Measurements from ENCODE around the gene CLRN2. TPM values are rescaled to one million over a fixed set of nuclear protein-coding genes. Genes with fewer than 3 reads are reported as not detected.

Gene CLRN2
- total RNA-seq, 1 experiment from 2014 or later: not detected

DNA sequence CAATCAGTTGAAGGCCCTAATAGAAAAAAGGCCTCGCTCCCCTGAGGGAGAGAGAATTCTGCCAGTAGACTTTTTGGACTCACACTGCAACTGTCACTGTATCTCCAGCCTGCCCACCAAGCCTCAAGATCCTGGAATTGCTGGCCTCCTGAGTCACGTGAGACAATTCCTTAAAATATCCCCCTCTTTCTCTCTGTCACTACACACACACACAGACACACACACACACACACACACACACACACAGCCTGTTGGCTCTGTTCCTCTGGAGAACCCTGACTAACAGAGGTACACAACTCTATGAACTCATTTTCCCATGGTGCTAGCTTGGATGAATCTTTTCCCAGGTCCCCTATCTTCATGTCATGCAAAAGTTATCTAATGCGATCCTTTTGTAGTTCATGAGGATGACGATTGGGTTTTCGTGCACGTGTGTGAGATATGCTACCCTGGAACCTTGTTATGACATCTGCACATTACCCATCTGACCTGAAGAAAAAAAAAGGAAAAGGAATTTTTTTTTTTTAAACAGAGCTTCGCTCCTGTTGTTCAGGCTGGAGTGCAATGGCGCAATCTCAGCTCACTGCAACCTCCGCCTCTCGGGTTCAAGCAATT is 13.7 kb downstream of the CLRN2 start (continued):
- TF ChIP-seq, protein P1, sequence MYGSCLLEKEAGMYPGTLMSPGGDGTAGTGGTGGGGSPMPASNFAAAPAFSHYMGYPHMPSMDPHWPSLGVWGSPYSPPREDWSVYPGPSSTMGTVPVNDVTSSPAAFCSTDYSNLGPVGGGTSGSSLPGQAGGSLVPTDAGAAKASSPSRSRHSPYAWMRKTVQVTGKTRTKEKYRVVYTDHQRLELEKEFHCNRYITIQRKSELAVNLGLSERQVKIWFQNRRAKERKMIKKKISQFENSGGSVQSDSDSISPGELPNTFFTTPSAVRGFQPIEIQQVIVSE (CRISPR knock-in tag; IDR thresholded peaks at IDR 0.05; ENCODE audit: borderline replicate concordance): no peak
- TF ChIP-seq TP53 (CRISPR knock-in tag; IDR thresholded peaks at IDR 0.05) (no peak), GTF2I (CRISPR knock-in tag; conservative IDR thresholded peaks at IDR 0.05) (no peak), SMAD3 (CRISPR knock-in tag; IDR thresholded peaks at IDR 0.05; ENCODE audit: borderline replicate concordance) (no peak), NFYB (CRISPR knock-in tag; conservative IDR thresholded peaks at IDR 0.05; ENCODE audit: low read depth) (no peak)
- TF ChIP-seq, protein P2, sequence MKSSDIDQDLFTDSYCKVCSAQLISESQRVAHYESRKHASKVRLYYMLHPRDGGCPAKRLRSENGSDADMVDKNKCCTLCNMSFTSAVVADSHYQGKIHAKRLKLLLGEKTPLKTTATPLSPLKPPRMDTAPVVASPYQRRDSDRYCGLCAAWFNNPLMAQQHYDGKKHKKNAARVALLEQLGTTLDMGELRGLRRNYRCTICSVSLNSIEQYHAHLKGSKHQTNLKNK (CRISPR knock-in tag; IDR thresholded peaks at IDR 0.05): no peak
- TF ChIP-seq, protein P3, sequence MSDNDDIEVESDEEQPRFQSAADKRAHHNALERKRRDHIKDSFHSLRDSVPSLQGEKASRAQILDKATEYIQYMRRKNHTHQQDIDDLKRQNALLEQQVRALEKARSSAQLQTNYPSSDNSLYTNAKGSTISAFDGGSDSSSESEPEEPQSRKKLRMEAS (CRISPR knock-in tag; IDR thresholded peaks at IDR 0.05): no peak
- TF ChIP-seq, protein P4, sequence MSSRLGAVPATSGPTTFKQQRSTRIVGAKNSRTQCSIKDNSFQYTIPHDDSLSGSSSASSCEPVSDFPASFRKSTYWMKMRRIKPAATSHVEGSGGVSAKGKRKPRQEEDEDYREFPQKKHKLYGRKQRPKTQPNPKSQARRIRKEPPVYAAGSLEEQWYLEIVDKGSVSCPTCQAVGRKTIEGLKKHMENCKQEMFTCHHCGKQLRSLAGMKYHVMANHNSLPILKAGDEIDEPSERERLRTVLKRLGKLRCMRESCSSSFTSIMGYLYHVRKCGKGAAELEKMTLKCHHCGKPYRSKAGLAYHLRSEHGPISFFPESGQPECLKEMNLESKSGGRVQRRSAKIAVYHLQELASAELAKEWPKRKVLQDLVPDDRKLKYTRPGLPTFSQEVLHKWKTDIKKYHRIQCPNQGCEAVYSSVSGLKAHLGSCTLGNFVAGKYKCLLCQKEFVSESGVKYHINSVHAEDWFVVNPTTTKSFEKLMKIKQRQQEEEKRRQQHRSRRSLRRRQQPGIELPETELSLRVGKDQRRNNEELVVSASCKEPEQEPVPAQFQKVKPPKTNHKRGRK (CRISPR knock-in tag; IDR thresholded peaks at IDR 0.05; ENCODE audit: borderline replicate concordance): no peak

DNA sequence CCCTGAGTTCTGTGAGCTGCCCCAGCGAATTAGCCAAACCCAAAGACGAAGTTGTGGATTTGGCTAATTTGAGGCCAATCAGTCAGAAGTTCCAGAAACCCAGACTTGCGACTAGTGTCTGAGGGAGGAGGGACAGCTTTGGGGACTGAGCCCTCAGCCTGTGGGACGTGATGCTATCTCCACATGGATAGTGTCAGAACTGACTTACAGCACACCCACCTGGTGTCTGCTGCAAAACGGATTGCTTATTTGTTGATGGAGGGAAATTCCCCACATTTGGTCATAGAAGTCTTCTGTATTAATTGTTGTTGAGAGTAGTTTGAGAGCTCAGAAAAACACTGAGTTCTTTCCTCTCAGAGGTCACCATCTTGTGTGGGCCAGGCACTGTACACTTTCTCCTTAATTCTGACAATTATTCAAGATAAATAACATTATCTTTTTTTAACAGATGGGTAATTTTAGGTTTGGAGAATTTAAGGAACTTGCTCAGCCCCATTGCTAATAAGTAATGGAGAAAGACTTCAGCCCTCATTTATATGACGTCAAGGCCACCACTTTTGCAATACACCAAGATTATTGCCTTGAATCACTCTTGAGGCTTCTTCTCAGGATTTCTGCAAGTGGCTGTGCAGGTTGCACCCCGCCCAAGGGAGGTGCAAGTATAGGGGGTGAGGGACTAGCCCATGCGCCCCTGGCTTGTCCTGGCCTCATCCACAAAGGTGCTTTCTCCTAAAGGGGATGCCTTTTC is 16.7 kb downstream of the CLRN2 start:
- peaks cover 11% of the 10 kb centered on the region for H3K9me3 Mint-ChIP-seq
- no peaks in the 10 kb centered on the region for H3K36me3 Mint-ChIP-seq
- POLR2A ChIA-PET: no interaction called here
- no peak overlapping the region for H3K27ac Mint-ChIP-seq
- DNase-seq (ENCODE audit: low spot score) (no peak), ATAC-seq (no peak)
- H3K4me1 Mint-ChIP-seq: no peaks in the 10 kb centered on the region
- H3K27me3 Mint-ChIP-seq (ENCODE audit: low read depth): no peaks in the 10 kb centered on the region; the same call in 1 of the 2 replicates
- no peak overlapping the region for H3K4me3 Mint-ChIP-seq
- TF ChIP-seq, protein P3 (CRISPR knock-in tag; IDR thresholded peaks at IDR 0.05): no peak
- no peak for TF ChIP-seq ELF4 (CRISPR knock-in tag; IDR thresholded peaks at IDR 0.05; ENCODE audit: low read depth)
- TF ChIP-seq ZNF396 (CRISPR knock-in tag; IDR thresholded peaks at IDR 0.05; ENCODE audit: borderline replicate concordance): no peak
- TF ChIP-seq ZNF121 (CRISPR knock-in tag; IDR thresholded peaks at IDR 0.05): no peak
- TF ChIP-seq, protein P5, sequence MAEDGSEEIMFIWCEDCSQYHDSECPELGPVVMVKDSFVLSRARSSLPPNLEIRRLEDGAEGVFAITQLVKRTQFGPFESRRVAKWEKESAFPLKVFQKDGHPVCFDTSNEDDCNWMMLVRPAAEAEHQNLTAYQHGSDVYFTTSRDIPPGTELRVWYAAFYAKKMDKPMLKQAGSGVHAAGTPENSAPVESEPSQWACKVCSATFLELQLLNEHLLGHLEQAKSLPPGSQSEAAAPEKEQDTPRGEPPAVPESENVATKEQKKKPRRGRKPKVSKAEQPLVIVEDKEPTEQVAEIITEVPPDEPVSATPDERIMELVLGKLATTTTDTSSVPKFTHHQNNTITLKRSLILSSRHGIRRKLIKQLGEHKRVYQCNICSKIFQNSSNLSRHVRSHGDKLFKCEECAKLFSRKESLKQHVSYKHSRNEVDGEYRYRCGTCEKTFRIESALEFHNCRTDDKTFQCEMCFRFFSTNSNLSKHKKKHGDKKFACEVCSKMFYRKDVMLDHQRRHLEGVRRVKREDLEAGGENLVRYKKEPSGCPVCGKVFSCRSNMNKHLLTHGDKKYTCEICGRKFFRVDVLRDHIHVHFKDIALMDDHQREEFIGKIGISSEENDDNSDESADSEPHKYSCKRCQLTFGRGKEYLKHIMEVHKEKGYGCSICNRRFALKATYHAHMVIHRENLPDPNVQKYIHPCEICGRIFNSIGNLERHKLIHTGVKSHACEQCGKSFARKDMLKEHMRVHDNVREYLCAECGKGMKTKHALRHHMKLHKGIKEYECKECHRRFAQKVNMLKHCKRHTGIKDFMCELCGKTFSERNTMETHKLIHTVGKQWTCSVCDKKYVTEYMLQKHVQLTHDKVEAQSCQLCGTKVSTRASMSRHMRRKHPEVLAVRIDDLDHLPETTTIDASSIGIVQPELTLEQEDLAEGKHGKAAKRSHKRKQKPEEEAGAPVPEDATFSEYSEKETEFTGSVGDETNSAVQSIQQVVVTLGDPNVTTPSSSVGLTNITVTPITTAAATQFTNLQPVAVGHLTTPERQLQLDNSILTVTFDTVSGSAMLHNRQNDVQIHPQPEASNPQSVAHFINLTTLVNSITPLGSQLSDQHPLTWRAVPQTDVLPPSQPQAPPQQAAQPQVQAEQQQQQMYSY (CRISPR knock-in tag; IDR thresholded peaks at IDR 0.05): no peak
- TF ChIP-seq KAT7 (CRISPR knock-in tag; IDR thresholded peaks at IDR 0.05; ENCODE audit: borderline replicate concordance): no peak
- TF ChIP-seq, protein P6, sequence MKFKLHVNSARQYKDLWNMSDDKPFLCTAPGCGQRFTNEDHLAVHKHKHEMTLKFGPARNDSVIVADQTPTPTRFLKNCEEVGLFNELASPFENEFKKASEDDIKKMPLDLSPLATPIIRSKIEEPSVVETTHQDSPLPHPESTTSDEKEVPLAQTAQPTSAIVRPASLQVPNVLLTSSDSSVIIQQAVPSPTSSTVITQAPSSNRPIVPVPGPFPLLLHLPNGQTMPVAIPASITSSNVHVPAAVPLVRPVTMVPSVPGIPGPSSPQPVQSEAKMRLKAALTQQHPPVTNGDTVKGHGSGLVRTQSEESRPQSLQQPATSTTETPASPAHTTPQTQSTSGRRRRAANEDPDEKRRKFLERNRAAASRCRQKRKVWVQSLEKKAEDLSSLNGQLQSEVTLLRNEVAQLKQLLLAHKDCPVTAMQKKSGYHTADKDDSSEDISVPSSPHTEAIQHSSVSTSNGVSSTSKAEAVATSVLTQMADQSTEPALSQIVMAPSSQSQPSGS (CRISPR knock-in tag; IDR thresholded peaks at IDR 0.05; ENCODE audit: borderline replicate concordance, low read depth): no peak
- no peak for TF ChIP-seq NFATC4 (CRISPR knock-in tag; IDR thresholded peaks at IDR 0.05)
- no peak for TF ChIP-seq NR2C2 (CRISPR knock-in tag; IDR thresholded peaks at IDR 0.05)
- TF ChIP-seq, protein P7, sequence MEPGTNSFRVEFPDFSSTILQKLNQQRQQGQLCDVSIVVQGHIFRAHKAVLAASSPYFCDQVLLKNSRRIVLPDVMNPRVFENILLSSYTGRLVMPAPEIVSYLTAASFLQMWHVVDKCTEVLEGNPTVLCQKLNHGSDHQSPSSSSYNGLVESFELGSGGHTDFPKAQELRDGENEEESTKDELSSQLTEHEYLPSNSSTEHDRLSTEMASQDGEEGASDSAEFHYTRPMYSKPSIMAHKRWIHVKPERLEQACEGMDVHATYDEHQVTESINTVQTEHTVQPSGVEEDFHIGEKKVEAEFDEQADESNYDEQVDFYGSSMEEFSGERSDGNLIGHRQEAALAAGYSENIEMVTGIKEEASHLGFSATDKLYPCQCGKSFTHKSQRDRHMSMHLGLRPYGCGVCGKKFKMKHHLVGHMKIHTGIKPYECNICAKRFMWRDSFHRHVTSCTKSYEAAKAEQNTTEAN (CRISPR knock-in tag; IDR thresholded peaks at IDR 0.05): no peak
- TF ChIP-seq FOXJ3 (CRISPR knock-in tag; IDR thresholded peaks at IDR 0.05; ENCODE audit: borderline replicate concordance): no peak
- TF ChIP-seq ZNF232 (CRISPR knock-in tag; IDR thresholded peaks at IDR 0.05): no peak
- CTCF ChIA-PET: interaction anchor here (1.4 kb wide), 1 partner anchor 18 kb away, joined by 4 read pairs; no protein-coding TSS in a partner anchor
